B cell (primary cell): ENCODE measurements around the gene DISP3. TPM values are rescaled to one million over a fixed set of nuclear protein-coding genes. Genes with fewer than 3 reads are reported as not detected.

Experiments used
- ATAC-seq: fragments of 200-7000 bp; cut with Tn5 transposase; one replicate; pipeline ENCODE4 v1.10.0; 2021; ENCODE audit warnings: low read depth, mild to moderate bottlenecking, moderate number of reproducible peaks, moderate library complexity
- CTCF ChIA-PET: fragments of 350-600 bp; sonication (Branson Sonifier 250); formaldehyde crosslinking; loops from one replicate; lab custom pipeline; 2021; ENCODE audit warnings: antibody characterized with exemption, inconsistent platforms; lab: Charles Lee
- POLR2A ChIA-PET: fragments of 350-600 bp; sonication (Branson Sonifier 250); formaldehyde crosslinking; loops from one replicate; lab custom pipeline; 2021; ENCODE audit warnings: antibody characterized with exemption; lab: Charles Lee
- DNase-seq: peaks from one replicate; pipeline ENCODE4 v3.0.0; 2013
- H2AFZ ChIP-seq: 2 replicates; pipeline ENCODE4 v1.6.1; 2012; ENCODE audit warnings: mild to moderate bottlenecking, low read depth, low read length; ENCODE audit not compliant: insufficient read depth, poor library complexity, severe bottlenecking
- H3K27ac ChIP-seq, 2 donors: 1 replicate in 1 of 2; 2 replicates in 1 of 2; pipeline ENCODE4 v1.5.1; 2012 to 2013; ENCODE audit warnings: low read length in 2 of 2, mild to moderate bottlenecking in 2 of 2, moderate library complexity in 1 of 2
- H3K27me3 ChIP-seq, 4 experiments: fragments of 200-600 bp in 1 of 4; sonication (generic) in 1 of 4; replicated peaks in 1 of 4; 1 replicate in 2 of 4; 2 replicates in 2 of 4; pipeline versions ENCODE4 v1.6.1 to v1.7.0; 2013 to 2016; ENCODE audit warnings: low read length in 3 of 4, mild to moderate bottlenecking in 2 of 4, mixed read lengths in 1 of 4, moderate library complexity in 1 of 4; ENCODE audit not compliant: insufficient read depth in 4 of 4, control insufficient read depth in 3 of 4; ENCODE audit errors: control extremely low read depth in 1 of 4
- H3K36me3 ChIP-seq, 2 experiments: replicated peaks in 1 of 2; 1 replicate in 1 of 2; 2 replicates in 1 of 2; pipeline versions ENCODE4 v1.6.1 to v1.7.1; 2013; ENCODE audit warnings: low read length in 1 of 2; ENCODE audit not compliant: insufficient read depth in 2 of 2, control insufficient read depth in 1 of 2; ENCODE audit errors: control extremely low read depth in 1 of 2, extremely low read depth in 1 of 2
- H3K4me1 ChIP-seq, 2 donors: fragments of 200-600 bp in 1 of 2; sonication (generic) in 1 of 2; 1 replicate in 1 of 2; 2 replicates in 1 of 2; pipeline versions ENCODE4 v1.5.1 to v1.6.1; 2013 to 2017; ENCODE audit warnings: low read length in 2 of 2; ENCODE audit not compliant: control insufficient read depth in 2 of 2, insufficient read depth in 2 of 2
- H3K4me2 ChIP-seq: replicated peaks from 2 replicates; pipeline ENCODE3; 2012; ENCODE audit warnings: mild to moderate bottlenecking, low read depth, low read length; ENCODE audit not compliant: poor library complexity, severe bottlenecking
- H3K4me3 ChIP-seq, 5 experiments: fragments of 200-600 bp in 1 of 5; sonication (generic) in 1 of 5; 1 replicate in 3 of 5; 2 replicates in 2 of 5; pipeline versions ENCODE4 v1.5.1 to v1.7.0; 2011 to 2016; ENCODE audit warnings: low read length in 4 of 5, mild to moderate bottlenecking in 4 of 5, low read depth in 2 of 5, control low read depth in 1 of 5, moderate library complexity in 1 of 5; ENCODE audit not compliant: insufficient read depth in 1 of 5; ENCODE audit errors: control extremely low read depth in 1 of 5, extremely low read depth in 1 of 5
- H3K79me2 ChIP-seq: fragments of 200-600 bp; sonication (generic); one replicate; pipeline ENCODE4 v1.6.0; 2016; ENCODE audit warnings: low read length; ENCODE audit not compliant: control insufficient read depth, insufficient read depth
- H3K9ac ChIP-seq: fragments of 200-600 bp; sonication (generic); 2 replicates; pipeline ENCODE4 v1.6.1; 2017; ENCODE audit warnings: mild to moderate bottlenecking, low read length, moderate library complexity
- H3K9me3 ChIP-seq, 3 donors: one replicate each; pipeline versions ENCODE4 v1.6.1 to v1.7.1; 2013; ENCODE audit warnings: low read length in 2 of 3; ENCODE audit not compliant: control insufficient read depth in 2 of 3, insufficient read depth in 1 of 3; ENCODE audit errors: control extremely low read depth in 1 of 3
- H4K20me1 ChIP-seq: 2 replicates; pipeline ENCODE4 v1.6.0; 2012; ENCODE audit warnings: mild to moderate bottlenecking, low read length; ENCODE audit not compliant: insufficient read depth, control insufficient read depth, poor library complexity, severe bottlenecking
- H3K27ac Mint-ChIP-seq: one replicate; pipeline ENCODE4 v1.8.0; 2021; ENCODE audit warnings: mixed read lengths
- H3K27me3 Mint-ChIP-seq: one replicate; pipeline ENCODE4 v1.8.0; 2021; ENCODE audit warnings: mixed read lengths
- H3K4me1 Mint-ChIP-seq: one replicate; pipeline ENCODE4 v1.8.0; 2021; ENCODE audit warnings: mixed read lengths
- H3K4me3 Mint-ChIP-seq: one replicate; pipeline ENCODE4 v1.8.0; 2021; ENCODE audit warnings: mixed read lengths
- H3K9me3 Mint-ChIP-seq: one replicate; pipeline ENCODE4 v1.8.0; 2022; ENCODE audit warnings: mixed read lengths; ENCODE audit not compliant: insufficient read depth
- CTCF ChIP-seq: fragments of 200-600 bp; IDR thresholded peaks from one replicate; pipeline ENCODE4 v1.8.0; 2022; ENCODE audit warnings: antibody characterized with exemption, mild to moderate bottlenecking
- EZH2 ChIP-seq: IDR thresholded peaks from 2 replicates; pipeline ENCODE4 v1.6.1; 2012; ENCODE audit warnings: borderline replicate concordance, low read depth, mild to moderate bottlenecking, moderate library complexity, low read length; ENCODE audit not compliant: insufficient read depth, poor library complexity, severe bottlenecking
- WGBS: methylation state at CpG from one replicate; pipeline ENCODE4 v1.1.5; 2013; ENCODE audit warnings: missing lambda C conversion rate; ENCODE audit not compliant: insufficient coverage; 5-methylcytosine and 5-hydroxymethylcytosine counted together
- intact Hi-C: fragments of 100-400 bp; cut with micrococcal nuclease; formaldehyde crosslinking; loops from one replicate; pipeline ENCODE4 v1.10.0; 2022
- polyA plus RNA-seq: library from polyadenylated mRNA; depleted of rRNA; stranded (reverse); fragments of >200 nt; gene quantifications from 2 replicates; pipeline ENCODE4 v1.2.3, GENCODE V29; 2012
- total RNA-seq, 2 donors: library from RNA; stranded (reverse); fragments of 120-200 nt in 1 of 2; gene quantifications; 1 replicate in 1 of 2; 2 replicates in 1 of 2; pipeline versions ENCODE4 v1.2.3 to v1.2.4, GENCODE V29; 2013 to 2022

Gene DISP3
- total and polyA plus RNA-seq, 2 donors (not counting 1 experiment from before 2014, with no cell fraction given) = 0.25 to 1.6 TPM

GRCh38 chr1:11429226-11429625 is 49.7 kb upstream of the DISP3 start:
- Histone ChIP-seq H4K20me1 (no peaks in the 10 kb centered on the region), H2AFZ (no peak overlapping the region), H3K4me2 (no peak overlapping the region), H3K4me1 (no peaks in the 10 kb centered on the region), H3K9ac (no peak overlapping the region), H3K4me3 (no peak overlapping the region), H3K27ac (no peak overlapping the region), H3K79me2 (no peaks in the 10 kb centered on the region), H3K27me3 (no peaks in the 10 kb centered on the region), H3K9me3 (no peaks in the 10 kb centered on the region), H3K36me3 (no peaks in the 10 kb centered on the region)
- Mint-ChIP-seq H3K27me3 (peaks cover 9% of the 10 kb centered on the region), H3K9me3 (no peaks in the 10 kb centered on the region), H3K4me3 (no peak overlapping the region), H3K4me1 (no peaks in the 10 kb centered on the region), H3K27ac (no peak overlapping the region)
- no peak for ATAC-seq
- TF ChIP-seq EZH2 = no peak
- no peak for TF ChIP-seq CTCF
- WGBS = 84% methylated on average over 6 of the region's 6 CpGs
- POLR2A ChIA-PET = no interaction called here
- DNase-seq = no peak
- intact Hi-C loops = no loop called here
- CTCF ChIA-PET = no interaction called here

- no peaks in the 10 kb centered on the region for H3K4me1 ChIP-seq
- no peak for DNase-seq
- no peaks in the 10 kb centered on the region for H3K9me3 ChIP-seq
- H3K27ac Mint-ChIP-seq = no peak overlapping the region
- TF ChIP-seq CTCF = no peak
- no peak for TF ChIP-seq EZH2
- H3K36me3 ChIP-seq = no peaks in the 10 kb centered on the region
- H3K27me3 Mint-ChIP-seq = peaks cover 6% of the 10 kb centered on the region
- H2AFZ ChIP-seq = no peak overlapping the region
- ChIA-PET CTCF (no interaction called here), POLR2A (no interaction called here)
- H3K27me3 ChIP-seq = no peaks in the 10 kb centered on the region
- no peak overlapping the region for H3K9ac ChIP-seq
- H3K79me2 ChIP-seq = no peaks in the 10 kb centered on the region
- no peak overlapping the region for H3K4me3 Mint-ChIP-seq
- H3K9me3 Mint-ChIP-seq = no peaks in the 10 kb centered on the region
- H3K4me2 ChIP-seq = no peak overlapping the region
- no peaks in the 10 kb centered on the region for H3K4me1 Mint-ChIP-seq
- no peak overlapping the region for H3K4me3 ChIP-seq
- WGBS = 79% methylated on average over 7 of the region's 10 CpGs
- H3K27ac ChIP-seq = no peak overlapping the region
- intact Hi-C loops = no loop called here
- ATAC-seq = no peak
- no peaks in the 10 kb centered on the region for H4K20me1 ChIP-seq
These were observed 49.0 kb upstream of the DISP3 start for GRCh38 chr1:11429935-11430334.
